NB4 (cell line): ENCODE measurements around the gene OR6X1.

Experiments used
- POLR2A ChIP-seq: IDR thresholded peaks from 2 replicates; pipeline ENCODE4 v1.6.1; 2011; ENCODE audit warnings: mild to moderate bottlenecking; ENCODE audit not compliant: insufficient read length; ENCODE audit errors: extremely low read depth
- TF ChIP-seq, protein P1 (sequence below): IDR thresholded peaks from one replicate; pipeline ENCODE4 v1.5.1; 2012; ENCODE audit warnings: low read depth, low read length
- TF ChIP-seq, protein P2 (sequence below): IDR thresholded peaks from 2 replicates; pipeline ENCODE4 v1.6.1; 2011; ENCODE audit warnings: low read depth, low read length

DNA sequence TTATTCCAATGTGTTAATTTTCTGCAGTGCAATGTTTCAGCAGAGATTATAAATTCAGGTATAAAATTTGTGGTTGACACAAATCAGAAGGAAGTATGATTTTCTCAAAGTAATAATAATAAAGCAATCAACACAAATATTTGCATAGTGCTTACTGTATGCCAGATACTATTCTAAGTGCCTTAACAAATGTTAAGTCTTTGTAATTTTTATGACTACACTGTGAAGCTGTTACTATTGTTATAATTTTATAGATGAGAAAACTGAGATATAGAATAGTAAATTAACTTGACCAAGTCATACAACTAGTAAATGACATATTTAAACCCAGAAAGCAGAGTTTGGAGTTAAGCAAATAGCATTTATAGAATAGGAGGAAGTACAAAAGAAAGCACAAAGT, 16.4 kb upstream of the OR6X1 start:
- TF ChIP-seq, protein P1, sequence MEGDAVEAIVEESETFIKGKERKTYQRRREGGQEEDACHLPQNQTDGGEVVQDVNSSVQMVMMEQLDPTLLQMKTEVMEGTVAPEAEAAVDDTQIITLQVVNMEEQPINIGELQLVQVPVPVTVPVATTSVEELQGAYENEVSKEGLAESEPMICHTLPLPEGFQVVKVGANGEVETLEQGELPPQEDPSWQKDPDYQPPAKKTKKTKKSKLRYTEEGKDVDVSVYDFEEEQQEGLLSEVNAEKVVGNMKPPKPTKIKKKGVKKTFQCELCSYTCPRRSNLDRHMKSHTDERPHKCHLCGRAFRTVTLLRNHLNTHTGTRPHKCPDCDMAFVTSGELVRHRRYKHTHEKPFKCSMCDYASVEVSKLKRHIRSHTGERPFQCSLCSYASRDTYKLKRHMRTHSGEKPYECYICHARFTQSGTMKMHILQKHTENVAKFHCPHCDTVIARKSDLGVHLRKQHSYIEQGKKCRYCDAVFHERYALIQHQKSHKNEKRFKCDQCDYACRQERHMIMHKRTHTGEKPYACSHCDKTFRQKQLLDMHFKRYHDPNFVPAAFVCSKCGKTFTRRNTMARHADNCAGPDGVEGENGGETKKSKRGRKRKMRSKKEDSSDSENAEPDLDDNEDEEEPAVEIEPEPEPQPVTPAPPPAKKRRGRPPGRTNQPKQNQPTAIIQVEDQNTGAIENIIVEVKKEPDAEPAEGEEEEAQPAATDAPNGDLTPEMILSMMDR: no peak
- TF ChIP-seq POLR2A: no peak
- TF ChIP-seq, protein P2, sequence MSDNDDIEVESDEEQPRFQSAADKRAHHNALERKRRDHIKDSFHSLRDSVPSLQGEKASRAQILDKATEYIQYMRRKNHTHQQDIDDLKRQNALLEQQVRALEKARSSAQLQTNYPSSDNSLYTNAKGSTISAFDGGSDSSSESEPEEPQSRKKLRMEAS: no peak
